ENCODE data around the gene INHBB. TPM values are rescaled to one million over a fixed set of nuclear protein-coding genes. Genes with fewer than 3 reads are reported as not detected.

INHBB gene
- total RNA-seq, 1 experiment from 2014 or later: 223 TPM

GRCh38 chr2:120384486-120385354 lies 38.8 kb downstream of the INHBB start:
- DNase-seq (no peak), ATAC-seq (no peak)
- no TSS peak for BruUV-seq (replicated peaks)
- H3K27me3 ChIP-seq (ENCODE audit: low read length): no peaks in the 10 kb centered on the region
- intact Hi-C loops (cut with micrococcal nuclease): no loop called here
- no peaks in the 10 kb centered on the region for H3K4me1 ChIP-seq (ENCODE audit: insufficient read depth, low read length)
- no peak overlapping the region for H3K4me3 ChIP-seq (ENCODE audit: low read length)
- TF ChIP-seq EZH2phosphoT487 (IDR thresholded peaks at IDR 0.05; ENCODE audit: borderline replicate concordance, low read length) (no peak), CTCF (conservative IDR thresholded peaks at IDR 0.05; ENCODE audit: low read depth, low read length) (no peak), EZH2 (IDR thresholded peaks at IDR 0.05; ENCODE audit: low read length, unreplicated experiment) (no peak)
- no peak overlapping the region for H3K27ac ChIP-seq (ENCODE audit: low read length)
- H3K79me2 ChIP-seq (ENCODE audit: low read length): no peaks in the 10 kb centered on the region
- no peak overlapping the region for H2AFZ ChIP-seq (ENCODE audit: low read length)
- H4K20me1 ChIP-seq (ENCODE audit: low read length): no peaks in the 10 kb centered on the region
- no peaks in the 10 kb centered on the region for H3K36me3 ChIP-seq (ENCODE audit: low read depth, low read length)
- no peaks in the 10 kb centered on the region for H3K9me2 ChIP-seq (replicated peaks; ENCODE audit: low read length)
- H3K9ac ChIP-seq (ENCODE audit: low read length): no peak overlapping the region
- H3K9me3 ChIP-seq (ENCODE audit: low read length): no peaks in the 10 kb centered on the region
- CTCF ChIA-PET: interaction anchor here (0.6 kb wide), 1 partner anchor 168 kb away, joined by 3 read pairs; no protein-coding TSS in a partner anchor
- H3F3A ChIP-seq (ENCODE audit: low read length, unreplicated experiment): no peaks in the 10 kb centered on the region
- H3K4me2 ChIP-seq (ENCODE audit: low read length): no peak overlapping the region
- POLR2A ChIA-PET (ENCODE audit: unreplicated experiment): interaction anchor here (0.6 kb wide), 1 partner anchor 13 kb away, joined by 3 read pairs; no protein-coding TSS in a partner anchor

GRCh38 chr2:120385355-120386127 lies 39.6 kb downstream of the INHBB start:
- intact Hi-C loops (cut with micrococcal nuclease): no loop called here
- Histone ChIP-seq H3K9ac (ENCODE audit: low read length) (no peak overlapping the region), H3K9me3 (ENCODE audit: low read length) (no peaks in the 10 kb centered on the region), H3K36me3 (ENCODE audit: low read depth, low read length) (no peaks in the 10 kb centered on the region), H3F3A (ENCODE audit: low read length, unreplicated experiment) (no peaks in the 10 kb centered on the region), H3K27me3 (ENCODE audit: low read length) (no peaks in the 10 kb centered on the region), H4K20me1 (ENCODE audit: low read length) (no peaks in the 10 kb centered on the region), H3K4me3 (ENCODE audit: low read length) (no peak overlapping the region), H3K79me2 (ENCODE audit: low read length) (no peaks in the 10 kb centered on the region), H2AFZ (ENCODE audit: low read length) (no peak overlapping the region), H3K27ac (ENCODE audit: low read length) (no peak overlapping the region), H3K4me1 (ENCODE audit: insufficient read depth, low read length) (no peaks in the 10 kb centered on the region), H3K9me2 (replicated peaks; ENCODE audit: low read length) (no peaks in the 10 kb centered on the region), H3K4me2 (ENCODE audit: low read length) (no peak overlapping the region)
- DNase-seq (no peak), ATAC-seq (no peak)
- ChIA-PET CTCF (interaction anchor here (0.6 kb wide), 1 partner anchor 168 kb away, joined by 3 read pairs; no protein-coding TSS in a partner anchor), POLR2A (ENCODE audit: unreplicated experiment) (interaction anchor here (0.6 kb wide), 1 partner anchor 12 kb away, joined by 3 read pairs; no protein-coding TSS in a partner anchor)
- no TSS peak for BruUV-seq (replicated peaks)
- no peak for TF ChIP-seq EZH2 (IDR thresholded peaks at IDR 0.05; ENCODE audit: low read length, unreplicated experiment)
- no peak for TF ChIP-seq CTCF (conservative IDR thresholded peaks at IDR 0.05; ENCODE audit: low read depth, low read length)
- TF ChIP-seq EZH2phosphoT487 (IDR thresholded peaks at IDR 0.05; ENCODE audit: borderline replicate concordance, low read length): no peak
